Measurements from ENCODE around the gene SYCE3.
A peak's percentile ranks its signal among the peaks of the same experiment; 100 is the strongest.
"Not testable (repeated sequence)": the region's sequence is repeated elsewhere in the genome, so short reads cannot be mapped to it uniquely, and the experiment has no call there.

The SYCE3 gene

GRCh38 chr22:50535113-50535512 is 27.6 kb downstream of the SYCE3 start:
- DNase-seq (ENCODE audit: low read depth) = no peak
- TF ChIP-seq CTCF (conservative IDR thresholded peaks at IDR 0.05; ENCODE audit: low read depth, low read length) = no peak
- H3K4me3 ChIP-seq (ENCODE audit: low read length) = no peak overlapping the region

- not testable (repeated sequence) for H3K4me3 ChIP-seq (ENCODE audit: low read length); DNase-seq (ENCODE audit: low read depth)
Observed at GRCh38 chr22:50533856-50534711, 28.6 kb downstream of the SYCE3 start.

- no peak for DNase-seq (ENCODE audit: low read depth)
- no peak for TF ChIP-seq CTCF (conservative IDR thresholded peaks at IDR 0.05; ENCODE audit: low read depth, low read length)
- no peak overlapping the region for H3K4me3 ChIP-seq (ENCODE audit: low read length)
Observed at GRCh38 chr22:50532824-50533796, 29.6 kb downstream of the SYCE3 start.

- no peak for DNase-seq (ENCODE audit: low read depth)
- H3K4me3 ChIP-seq (ENCODE audit: low read length) = peak overlapping the region; percentile 22
Observed at GRCh38 chr22:50531962-50532674, 30.6 kb downstream of the SYCE3 start.

GRCh38 chr22:50531546-50531961 is 31.2 kb downstream of the SYCE3 start:
- peak overlapping the region; percentile 19 for H3K4me3 ChIP-seq (ENCODE audit: low read length)
- DNase-seq (ENCODE audit: low read depth) = no peak
- TF ChIP-seq CTCF (conservative IDR thresholded peaks at IDR 0.05; ENCODE audit: low read depth, low read length) = no peak

More at GRCh38 chr22:50531962-50532674, 30.6 kb downstream of the SYCE3 start:
- TF ChIP-seq CTCF (conservative IDR thresholded peaks at IDR 0.05; ENCODE audit: low read depth, low read length) = no peak

GRCh38 chr22:50530877-50531545 is 31.7 kb downstream of the SYCE3 start:
- DNase-seq (ENCODE audit: low read depth) = no peak
- TF ChIP-seq CTCF (conservative IDR thresholded peaks at IDR 0.05; ENCODE audit: low read depth, low read length) = no peak

More at GRCh38 chr22:50530877-50531545, 31.7 kb downstream of the SYCE3 start:
- H3K4me3 ChIP-seq (ENCODE audit: low read length) = peak overlapping the region; percentile 9
